HG03175 (cell line): ENCODE data around the gene GYG2.
"Not testable (repeated sequence)": the region's sequence is repeated elsewhere in the genome, so short reads cannot be mapped to it uniquely, and the experiment has no call there.

Experiments used
- ATAC-seq: cut with Tn5 transposase; IDR thresholded peaks from one replicate; pipeline ENCODE4 v1.9.1; 2021; ENCODE audit warnings: mild to moderate bottlenecking, moderate library complexity; ENCODE audit not compliant: unreplicated experiment

GYG2 gene

DNA sequence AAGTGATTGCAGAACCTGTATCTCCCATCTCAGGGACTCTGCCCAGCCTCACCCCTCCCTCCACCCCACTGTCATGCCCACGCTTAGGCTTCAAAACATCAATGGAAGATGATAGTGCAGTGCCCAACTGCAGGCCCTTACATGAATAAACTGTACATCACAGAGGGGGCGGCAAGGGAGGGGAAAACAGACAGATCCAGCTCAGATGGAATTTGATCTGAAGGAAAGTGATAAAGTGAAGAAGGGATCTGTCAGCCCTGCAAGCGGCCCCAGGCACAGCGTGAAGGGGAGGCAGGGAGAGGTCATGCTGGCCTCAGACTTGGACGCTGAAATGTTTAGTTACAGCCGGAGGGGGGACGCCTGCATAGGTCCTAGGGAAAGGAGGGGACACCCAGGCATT lies 38.5 kb downstream of the GYG2 start:
- ATAC-seq = no peak

DNA sequence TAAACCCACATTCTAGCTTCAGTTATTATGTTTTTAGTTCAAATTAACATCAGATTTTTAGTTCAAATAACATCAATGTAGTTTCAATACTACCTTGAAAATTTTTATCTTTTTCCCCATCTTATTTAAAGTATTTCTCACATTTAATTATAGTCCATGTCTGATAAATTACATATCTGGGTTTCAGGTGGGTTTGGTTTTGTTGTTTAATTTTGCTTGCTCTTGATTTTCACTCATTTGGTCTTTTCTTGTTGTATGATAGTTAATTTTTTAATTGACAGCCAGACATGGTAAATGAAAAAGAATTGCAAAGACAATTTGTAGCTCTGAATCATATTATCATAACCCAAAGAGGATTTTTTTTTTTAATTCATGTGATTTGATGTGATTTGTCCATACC lies 41.9 kb downstream of the GYG2 start:
- ATAC-seq = no peak

DNA sequence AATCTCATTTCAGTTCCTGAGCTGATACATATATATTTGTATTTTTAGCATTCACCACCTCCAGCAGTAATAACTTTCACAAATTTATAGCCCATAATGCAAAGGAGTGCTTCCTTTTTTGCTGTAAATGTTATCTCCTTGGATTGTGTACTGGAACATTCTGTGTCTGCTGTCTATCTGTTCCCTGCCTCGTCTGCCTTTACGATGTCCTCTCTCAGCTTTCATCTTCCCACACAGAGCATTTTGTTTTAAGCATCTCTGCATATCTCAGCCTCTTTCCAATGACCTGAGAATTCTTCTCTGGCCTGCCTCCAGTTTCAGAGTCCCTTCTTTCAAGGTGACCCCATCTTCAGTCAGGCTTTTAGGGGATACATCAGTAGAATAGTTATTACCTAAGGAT lies 43.1 kb downstream of the GYG2 start:
- ATAC-seq = no peak

DNA sequence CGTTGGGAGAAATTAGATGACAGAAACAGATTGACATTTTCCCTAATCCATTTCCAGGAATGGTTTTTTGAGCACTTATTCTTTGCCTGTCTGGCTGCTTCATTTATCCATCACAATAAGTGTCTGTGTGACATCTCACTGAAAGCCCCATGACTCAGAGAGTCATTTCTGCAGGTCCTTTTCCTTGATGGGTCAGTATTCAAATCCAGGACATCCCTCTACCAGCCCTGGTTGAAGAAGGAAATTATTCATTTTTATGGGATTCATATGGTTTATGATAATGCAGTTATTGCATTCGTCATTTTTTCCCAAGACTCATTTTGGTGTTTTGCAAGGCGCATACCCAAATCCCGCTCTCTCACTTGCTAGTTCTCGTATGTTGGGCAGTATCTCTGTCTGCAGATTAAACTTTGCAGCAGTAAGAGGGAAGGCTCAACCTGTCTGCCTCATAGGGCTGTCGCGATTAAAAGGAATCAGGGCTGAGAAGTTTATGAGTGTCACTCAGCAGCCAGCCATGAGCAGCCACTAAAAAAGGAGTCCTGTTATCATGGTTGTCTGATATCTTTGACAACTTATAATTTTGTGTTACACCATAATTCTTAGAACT lies 44.0 kb downstream of the GYG2 start:
- ATAC-seq = no peak

DNA sequence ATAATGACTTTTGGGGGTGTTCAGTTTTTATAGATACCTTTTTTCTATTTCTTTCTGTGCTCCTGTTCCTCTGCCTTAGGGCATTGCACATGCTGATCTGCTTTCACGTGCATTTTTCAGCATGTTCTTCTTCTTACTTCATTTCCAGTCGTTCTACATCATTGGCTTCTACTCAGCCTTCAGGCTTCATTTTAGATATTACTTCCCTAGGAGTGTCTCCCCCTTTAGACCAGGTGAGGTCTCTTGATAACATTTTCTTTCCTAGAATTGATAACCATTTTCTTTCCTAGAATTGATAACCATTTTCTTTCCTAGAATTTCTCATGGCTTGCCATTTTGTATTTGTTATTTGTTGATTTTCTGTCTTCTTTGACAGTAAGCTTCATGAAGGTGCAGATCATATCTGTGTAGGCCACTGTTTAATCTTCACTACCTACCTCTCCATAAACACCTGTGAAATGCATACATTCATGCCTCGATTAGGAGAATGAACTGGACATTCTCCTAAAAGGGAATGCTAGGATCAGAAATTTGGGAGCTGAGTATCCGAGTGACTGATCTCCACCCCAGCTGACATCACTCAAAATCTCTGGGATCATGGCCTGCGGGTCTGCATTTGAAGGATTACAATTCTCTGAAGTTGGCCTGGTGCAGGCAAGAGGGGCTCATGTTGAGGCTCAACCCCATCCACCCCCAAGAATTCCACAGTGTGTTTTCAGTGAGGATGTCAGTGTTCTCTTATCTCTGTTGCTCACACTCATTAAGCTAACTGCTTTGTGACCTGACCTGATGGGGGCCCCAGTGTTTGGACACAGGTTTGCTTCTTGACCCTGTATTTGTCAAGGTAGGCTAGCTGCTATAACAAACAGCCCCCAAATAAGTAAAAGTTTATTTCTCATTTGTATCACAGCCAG lies 45.7 kb downstream of the GYG2 start:
- no peak for ATAC-seq

DNA sequence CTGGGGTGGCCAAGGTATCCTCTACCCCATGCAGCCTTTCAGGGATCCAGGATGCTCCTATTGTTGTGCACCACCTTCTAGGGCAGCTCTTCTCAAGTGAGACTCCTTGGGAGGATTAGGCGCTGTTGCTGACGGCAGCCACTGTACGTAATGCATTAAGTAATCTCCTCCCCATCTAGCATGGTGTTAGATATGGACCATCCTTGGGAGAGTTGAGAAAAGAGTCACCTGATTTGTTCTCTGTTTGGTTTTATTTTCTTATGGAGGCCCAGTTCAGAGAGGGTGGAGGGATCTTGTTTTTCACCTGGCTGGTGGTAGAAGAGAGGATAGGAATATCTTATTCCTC lies 46.4 kb downstream of the GYG2 start:
- ATAC-seq = no peak

DNA sequence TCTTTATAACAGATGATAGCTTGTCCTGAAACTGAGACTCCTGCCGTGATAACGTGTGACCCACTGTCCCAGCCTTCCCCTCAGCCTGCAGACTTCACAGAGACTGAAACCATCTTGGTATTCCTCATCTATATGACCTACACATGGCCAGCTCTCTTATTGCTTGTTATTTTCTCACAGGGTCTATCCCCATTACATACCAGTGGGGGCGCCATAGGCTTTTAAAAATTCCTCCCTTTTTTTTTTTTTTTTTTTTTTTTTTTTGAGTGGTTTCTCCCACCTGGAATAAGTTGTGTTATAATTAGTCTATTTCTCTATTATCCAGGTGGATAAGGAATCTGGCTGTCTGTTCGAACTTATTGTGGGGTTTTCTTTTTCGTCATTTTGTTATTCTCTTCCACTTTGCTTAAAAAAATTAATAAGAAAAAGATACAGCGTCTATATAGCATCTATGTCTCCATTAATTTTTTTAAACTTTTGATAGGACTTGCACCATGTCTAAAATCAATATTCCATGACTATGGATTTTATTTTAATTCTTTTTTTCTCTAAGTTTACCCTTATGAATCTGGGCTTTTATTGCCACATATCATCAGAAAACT lies 47.2 kb downstream of the GYG2 start:
- no peak for ATAC-seq

DNA sequence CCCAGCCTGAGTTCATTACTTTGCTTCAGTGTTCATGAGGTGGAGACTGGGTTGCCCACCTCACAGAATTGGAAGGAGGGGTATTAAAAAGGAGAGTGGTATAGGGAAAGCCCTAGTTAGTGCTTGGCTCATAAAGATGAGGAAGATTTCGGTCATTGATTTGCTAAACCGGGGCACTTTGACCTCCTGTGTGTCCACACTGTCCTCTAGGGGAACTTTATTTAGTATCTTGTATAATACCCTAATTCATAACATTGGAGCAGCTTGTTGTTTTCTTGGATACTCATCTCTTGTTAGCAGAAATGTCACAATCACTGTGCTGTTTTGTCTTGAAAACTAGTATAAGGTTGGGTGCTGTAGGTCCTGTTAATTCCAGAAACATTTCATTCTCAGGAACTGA lies 49.8 kb downstream of the GYG2 start:
- ATAC-seq = no peak

DNA sequence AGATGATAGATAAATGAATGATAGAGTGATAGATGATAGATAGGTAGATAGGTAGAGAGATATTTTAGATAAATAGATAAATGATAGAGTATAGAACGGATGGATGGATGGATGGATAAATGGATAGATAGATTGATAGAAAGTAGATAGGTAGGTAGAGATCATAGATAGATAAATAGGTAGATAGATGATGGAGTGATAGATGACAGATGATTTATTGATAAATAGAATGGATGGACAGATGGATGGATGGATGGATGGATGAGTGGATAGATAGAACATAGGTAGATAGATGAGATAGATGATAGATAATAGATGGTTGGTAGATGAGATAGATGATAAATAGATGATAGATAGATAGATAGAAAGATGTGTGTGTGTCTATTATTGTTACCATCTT lies 50.9 kb downstream of the GYG2 start:
- ATAC-seq = no peak

DNA sequence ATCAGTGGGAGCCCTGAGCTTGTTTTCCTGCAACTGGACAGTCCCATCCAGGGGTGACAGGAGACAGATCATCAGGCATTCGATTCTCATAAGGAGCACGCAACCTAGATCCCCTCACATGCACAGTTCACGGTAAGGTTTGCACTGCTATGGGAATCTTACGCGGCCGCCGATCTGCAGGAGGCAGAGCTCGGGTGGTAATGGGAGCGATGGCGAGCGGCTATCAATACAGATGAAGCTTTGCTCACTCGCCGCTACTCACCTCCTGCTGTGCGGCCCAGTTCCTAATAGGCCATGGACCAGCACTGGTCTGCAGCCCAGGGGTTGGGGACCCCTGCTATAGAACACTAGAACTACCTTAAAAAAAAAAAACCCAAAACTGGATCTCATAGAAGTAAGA lies 55.0 kb downstream of the GYG2 start:
- ATAC-seq = no peak

DNA sequence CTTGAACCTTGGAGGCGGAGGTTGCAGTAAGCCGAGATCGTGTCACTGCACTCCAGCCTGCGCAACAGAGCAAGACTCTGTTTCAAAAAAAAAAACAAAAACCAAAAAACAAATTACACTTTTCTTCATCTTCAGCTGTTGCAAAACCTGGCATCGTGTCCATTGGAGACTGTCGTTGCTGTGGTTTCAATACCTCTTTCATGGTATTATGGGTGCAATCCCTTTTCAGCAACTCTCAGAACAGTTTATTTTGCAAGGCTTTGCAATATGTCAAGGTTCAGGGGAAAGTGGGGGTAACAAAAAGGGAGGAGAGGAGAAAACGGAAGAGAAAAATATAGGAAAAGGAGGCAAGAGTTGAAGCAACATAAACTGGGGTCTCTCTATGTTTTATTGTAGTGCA lies 59.6 kb downstream of the GYG2 start:
- ATAC-seq = no peak

DNA sequence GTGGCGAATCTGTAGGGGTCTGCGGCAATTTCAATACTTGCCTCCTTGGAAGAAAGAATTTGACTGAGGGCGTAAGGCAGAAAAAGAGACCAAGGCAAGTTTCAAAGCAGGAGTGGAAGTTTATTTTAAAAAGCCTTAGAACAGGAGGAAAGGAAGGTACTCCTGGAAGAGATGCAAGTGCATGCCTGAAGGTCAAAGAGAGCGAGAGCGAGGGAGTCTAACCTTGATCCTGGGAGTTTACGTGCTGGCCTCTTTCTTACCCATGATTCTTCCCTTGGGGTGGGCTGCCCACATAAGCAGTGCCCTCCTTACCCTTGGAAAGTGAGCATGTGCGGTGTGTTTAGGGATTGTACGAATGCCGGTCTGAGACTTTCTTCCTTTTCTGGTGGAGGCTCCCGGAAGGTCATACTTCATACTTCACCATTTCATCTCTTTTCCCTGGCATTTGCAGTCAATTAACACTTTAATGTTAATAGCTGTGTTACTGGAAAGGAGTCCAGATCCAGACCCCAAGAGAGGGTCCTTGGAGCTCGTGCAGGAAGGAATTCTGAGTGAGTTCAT lies 60.4 kb downstream of the GYG2 start:
- no peak for ATAC-seq

DNA sequence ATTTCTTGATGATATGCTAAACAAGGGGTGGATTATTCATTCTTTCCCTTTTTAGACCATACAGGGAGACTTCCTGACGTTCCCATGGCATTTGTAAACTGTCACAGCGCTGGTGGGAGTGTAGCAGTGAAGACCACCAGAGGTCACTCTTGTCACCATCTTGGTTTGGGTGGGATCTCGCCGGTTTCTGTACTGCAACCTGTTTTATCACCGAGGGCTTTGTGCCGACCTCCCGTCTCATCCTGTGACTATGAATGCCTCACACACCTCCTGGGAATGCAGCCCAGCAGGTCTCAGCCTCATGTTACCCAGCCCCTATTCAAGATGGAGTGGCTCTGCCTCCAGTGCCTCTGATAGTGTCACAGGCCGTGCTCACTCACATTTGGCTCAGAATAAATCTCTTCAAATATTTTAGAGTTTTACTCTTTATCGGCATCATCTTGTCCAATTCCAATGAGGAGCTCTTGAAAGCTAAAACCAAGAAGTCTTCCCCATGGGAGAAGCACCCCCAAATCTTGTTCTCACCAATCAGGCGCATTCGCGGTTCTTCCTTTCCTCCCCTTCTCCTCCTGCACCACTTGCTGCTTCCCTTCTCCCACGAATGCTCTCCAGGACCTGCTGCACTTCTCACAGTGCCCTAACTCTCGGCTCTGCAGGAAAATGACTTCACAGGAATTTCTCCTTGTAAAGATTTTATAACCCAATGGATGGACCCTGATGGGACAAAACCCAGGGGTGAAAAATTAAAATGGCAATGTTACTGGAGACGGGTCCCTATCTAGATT lies 61.2 kb downstream of the GYG2 start:
- not testable (repeated sequence) for ATAC-seq

DNA sequence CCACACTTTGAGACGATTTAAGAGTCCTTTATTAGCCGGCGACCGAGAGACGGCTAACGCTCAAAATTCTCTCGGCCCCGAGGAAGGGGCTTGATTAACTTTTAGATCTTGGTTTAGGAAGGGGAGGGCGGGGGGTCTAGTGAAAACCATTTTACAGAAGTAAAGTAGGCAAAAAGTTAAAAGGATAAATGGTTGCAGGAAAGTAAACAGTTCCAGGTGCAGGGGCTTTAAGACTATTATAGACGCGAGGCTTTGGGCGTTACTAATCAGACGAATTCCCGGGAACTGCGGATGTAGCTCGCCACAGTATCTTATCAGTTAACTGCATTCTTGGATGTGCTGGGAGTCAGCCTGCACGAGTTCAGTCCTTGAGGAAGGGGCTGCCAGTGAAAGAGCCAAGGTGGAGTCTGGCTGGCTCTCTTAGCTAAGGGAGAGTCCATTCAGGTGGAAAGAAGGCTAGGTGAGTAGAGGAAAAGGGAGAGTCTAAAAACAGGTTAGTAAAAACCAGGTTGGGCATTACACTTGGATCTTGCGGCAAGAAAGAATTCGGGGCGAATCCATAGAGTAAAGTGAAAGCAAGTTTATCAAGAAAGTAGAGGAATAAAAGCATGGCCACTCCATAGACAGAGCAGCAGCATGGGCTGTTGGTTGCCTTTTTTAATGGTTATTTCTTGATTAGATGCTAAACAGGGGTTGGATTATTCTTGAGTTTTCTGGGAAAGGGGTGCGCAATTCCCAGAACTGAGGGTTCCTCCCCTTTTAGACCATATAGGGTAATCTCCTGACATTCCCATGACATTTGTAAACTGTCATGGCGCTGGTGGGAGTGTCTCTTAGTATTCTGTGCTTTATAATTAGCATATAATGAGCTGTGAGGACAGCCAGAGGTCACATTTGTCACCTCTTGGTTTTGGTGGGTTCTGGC lies 62.1 kb downstream of the GYG2 start:
- not testable (repeated sequence) for ATAC-seq

DNA sequence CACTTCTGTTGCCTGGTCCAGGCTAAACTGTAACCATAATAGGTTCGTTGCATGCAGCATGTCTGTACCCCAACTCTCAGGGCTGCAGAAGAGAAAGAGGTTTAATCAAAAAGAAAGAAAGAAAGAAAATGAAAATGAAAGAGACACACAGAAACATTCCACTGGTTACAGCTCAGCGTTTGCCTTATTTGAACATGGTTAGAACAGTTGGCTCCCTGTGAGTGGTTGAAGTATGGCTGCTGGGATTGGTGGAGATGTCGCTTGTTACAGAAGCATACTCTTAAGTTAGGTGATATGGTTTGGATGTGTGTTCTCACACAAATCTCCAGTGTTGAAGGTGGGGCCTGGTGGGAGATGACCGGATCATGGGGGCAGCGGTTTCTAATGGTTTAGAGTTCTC lies 64.1 kb downstream of the GYG2 start:
- no peak for ATAC-seq

DNA sequence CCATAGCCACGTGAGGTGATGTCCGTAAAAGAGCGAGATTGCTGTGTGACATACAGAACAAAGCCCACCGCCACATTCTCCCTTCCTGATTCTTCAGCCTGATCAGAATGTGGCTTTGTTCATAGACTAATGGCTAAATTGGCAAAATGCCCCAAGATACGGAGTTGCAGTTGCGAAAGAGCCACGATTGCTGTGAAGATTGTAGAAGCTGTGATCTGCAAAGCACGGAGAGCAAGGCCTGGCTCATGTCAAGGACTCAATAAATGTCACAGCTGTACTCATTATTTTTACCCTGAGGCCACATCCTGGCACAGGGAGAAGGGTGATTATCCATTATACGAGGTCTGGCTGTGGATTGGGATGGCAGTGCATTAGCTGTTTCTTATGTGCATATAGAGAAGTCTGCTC lies 66.2 kb downstream of the GYG2 start:
- no peak for ATAC-seq

DNA sequence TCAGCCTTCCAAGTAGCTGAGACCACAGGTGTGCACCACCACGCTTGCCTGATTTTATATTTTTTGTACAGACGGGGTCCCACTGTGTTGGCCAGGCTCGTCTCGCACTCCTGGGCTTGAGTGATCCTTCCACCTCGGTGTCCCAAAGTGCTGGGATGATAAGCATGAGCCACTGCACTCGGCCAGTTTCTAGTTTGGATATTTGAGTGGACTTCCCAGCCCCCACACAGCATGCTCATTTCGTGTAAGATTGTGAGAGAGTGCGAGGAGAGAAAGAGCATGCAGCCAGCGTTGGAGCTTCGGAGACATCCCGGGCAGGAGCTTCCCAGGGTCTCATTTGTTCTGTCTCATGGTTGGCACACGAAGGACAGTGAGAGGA lies 68.6 kb downstream of the GYG2 start:
- ATAC-seq = no peak

DNA sequence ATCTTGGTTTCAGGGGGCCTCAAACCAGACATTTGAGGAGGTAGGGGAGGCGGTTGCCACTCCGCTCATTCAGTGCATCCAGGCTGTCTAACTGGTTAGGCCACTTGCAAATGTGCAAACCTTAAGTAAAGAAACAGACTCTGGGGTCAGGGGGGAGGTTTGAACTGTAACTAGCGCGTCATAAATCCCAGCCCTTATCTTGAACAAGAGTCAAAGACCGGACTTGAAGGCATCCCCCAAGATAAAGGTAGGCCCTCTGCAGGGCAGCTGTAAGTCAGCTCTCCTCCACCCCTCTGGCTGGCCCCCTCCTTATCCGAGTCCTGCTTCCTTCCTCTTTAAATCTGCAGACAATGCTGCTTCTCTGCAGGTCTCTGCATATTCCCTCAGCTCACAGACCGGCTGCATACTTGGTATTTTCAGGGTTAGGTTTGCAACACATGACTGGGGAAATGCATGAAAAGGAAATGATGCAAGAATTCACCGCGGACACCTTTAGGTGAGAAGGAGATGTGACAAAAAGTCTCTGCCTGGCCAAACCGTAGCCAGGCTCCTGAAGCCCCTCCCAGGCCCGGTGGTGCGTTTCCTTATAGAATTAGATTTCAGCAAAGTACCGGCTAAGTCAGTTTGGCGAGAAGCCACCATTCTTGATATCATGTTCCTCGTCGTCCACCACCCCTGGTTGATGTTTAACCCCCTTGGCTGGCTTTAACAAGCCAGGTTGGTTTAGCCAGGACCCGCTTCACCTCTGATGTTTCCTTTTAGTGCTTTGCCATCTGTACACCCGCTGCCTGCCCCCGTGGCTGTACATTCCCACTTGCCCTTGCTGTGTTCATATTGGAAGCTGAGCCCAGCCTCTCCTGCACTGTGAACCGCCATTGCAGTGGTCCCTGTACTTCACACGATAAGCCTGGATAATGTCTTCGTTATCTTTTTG lies 69.2 kb downstream of the GYG2 start:
- peak; percentile 91 for ATAC-seq
